ENCODE data around the gene ADTRP.
A peak's percentile ranks its signal among the peaks of the same experiment; 100 is the strongest.

ADTRP gene

GRCh38 chr6:11770546-11771466, 7.8 kb downstream of the ADTRP start:
- DNase-seq (ENCODE audit: low read depth in 2 of 2): peak; percentile 99 to 100
- peak overlapping the region in 1 of 2 donors; percentile 3 for H3K4me3 ChIP-seq (replicated peaks in 1 of 2; ENCODE audit: low read depth in 2 of 2, low read length in 2 of 2)
- no peak for TF ChIP-seq CTCF (IDR thresholded peaks at IDR 0.05; ENCODE audit: low read depth, low read length)

DNA sequence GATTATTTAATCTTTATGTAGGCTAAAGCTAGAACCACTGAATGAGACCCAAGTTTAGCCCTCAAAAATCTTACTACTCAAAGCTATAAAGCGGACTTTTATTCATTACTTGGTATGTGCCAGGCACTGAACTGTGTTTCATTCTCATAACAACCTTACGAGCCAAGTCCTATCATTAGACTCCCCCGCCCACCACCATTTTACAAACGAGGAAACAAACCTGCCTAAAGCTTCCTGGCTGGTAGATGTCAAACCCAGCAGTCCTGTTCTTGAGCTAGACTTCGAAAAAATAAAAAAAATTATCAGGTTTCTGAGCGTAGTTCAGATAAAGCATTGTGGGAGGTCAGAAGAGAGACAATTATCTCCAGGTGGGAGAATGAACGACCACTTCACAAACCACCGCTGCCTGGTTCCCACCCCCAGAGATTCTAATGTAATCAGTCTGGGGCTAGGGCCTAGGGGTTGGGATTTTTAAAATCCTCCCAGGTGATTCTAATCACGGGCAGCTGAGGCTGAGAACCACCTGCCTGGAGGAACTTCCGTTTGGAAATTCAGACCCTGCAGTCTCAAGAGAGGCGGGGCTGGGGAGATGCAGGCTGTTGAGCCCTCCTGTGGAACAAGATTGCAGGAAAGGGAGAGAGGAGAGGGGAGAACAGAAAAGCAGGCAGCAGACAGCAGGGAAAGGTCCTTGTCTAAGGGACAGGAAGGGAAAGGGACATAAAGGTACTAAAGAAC, 8.6 kb downstream of the ADTRP start:
- no peak for TF ChIP-seq CTCF (IDR thresholded peaks at IDR 0.05; ENCODE audit: low read depth, low read length)
- H3K4me3 ChIP-seq (replicated peaks in 1 of 2; ENCODE audit: low read depth in 2 of 2, low read length in 2 of 2): no peak overlapping the region
- DNase-seq (ENCODE audit: low read depth in 2 of 2): no peak

DNA sequence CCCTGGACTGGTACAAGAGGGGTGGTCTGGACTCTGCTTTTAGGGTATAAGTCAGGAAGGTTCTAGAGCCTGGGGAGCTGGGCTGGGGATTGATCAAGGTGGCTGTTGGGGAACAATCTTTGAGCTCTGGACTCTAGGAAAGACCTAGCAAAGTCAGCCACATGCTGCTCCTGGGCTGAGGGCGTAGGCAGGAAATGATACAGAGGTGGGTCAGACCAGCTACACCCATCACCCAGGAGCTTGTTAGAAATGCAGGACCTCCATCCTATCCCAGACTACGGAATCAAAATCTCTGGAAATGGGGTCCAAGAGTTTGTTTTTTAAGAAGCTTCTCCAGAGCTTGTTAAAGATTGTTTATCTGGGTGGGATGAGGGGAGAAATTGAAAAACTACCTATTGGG, 9.4 kb downstream of the ADTRP start:
- peak in 1 of 2 donors; percentile 69 for DNase-seq (ENCODE audit: low read depth in 2 of 2)
- no peak overlapping the region for H3K4me3 ChIP-seq (replicated peaks in 1 of 2; ENCODE audit: low read depth in 2 of 2, low read length in 2 of 2)
- TF ChIP-seq CTCF (IDR thresholded peaks at IDR 0.05; ENCODE audit: low read depth, low read length): no peak

DNA sequence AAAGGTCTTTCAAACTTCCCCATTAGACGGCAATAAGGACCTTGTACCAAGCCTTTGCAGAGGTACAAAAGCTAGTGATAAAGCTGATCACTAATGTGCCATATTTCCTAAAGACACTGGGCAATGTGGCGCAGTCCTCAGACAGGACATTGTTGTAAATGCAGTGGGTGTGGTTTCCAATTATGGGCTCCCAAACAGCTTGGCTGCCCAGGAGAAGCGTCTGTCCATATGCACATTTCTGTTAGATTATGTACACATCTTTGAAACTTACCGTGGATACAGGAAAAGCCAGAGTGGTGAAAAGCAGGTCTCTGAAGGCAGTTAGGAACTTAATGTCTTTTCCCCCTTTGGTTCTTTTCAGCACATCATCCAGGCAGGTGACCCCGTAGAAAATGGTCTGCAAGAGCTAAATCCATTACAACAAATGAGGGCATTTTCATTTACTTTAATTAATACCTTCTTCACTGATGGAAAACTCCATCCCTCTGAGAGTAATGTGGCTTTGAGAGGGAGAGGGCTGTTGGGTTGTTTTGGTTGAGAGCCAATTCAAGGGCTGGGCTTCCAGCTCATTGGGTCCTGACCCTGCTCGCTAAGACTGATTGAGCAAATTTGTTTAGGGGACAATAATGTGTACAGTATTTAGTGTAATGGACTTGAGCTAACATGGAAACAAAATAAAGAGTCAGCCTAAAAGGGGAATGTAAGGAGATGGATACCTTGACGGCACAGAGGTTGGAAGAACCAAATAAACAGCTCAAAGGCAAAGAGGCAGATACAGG, 10.4 kb downstream of the ADTRP start:
- H3K4me3 ChIP-seq (replicated peaks in 1 of 2; ENCODE audit: low read depth in 2 of 2, low read length in 2 of 2): no peak overlapping the region
- DNase-seq (ENCODE audit: low read depth in 2 of 2): peak in 1 of 2 donors; percentile 22
- no peak for TF ChIP-seq CTCF (IDR thresholded peaks at IDR 0.05; ENCODE audit: low read depth, low read length)

GRCh38 chr6:11767458-11767857, 11.1 kb downstream of the ADTRP start:
- H3K4me3 ChIP-seq (replicated peaks in 1 of 2; ENCODE audit: low read depth in 2 of 2, low read length in 2 of 2): no peak overlapping the region
- no peak for TF ChIP-seq CTCF (IDR thresholded peaks at IDR 0.05; ENCODE audit: low read depth, low read length)
- no peak for DNase-seq (ENCODE audit: low read depth in 2 of 2)

- DNase-seq (ENCODE audit: low read depth in 2 of 2): peak; percentile 93 to 98
- no peak for TF ChIP-seq CTCF (IDR thresholded peaks at IDR 0.05; ENCODE audit: low read depth, low read length)
- H3K4me3 ChIP-seq (replicated peaks in 1 of 2; ENCODE audit: low read depth in 2 of 2, low read length in 2 of 2): no peak overlapping the region
Observed at GRCh38 chr6:11766589-11767450, 11.8 kb downstream of the ADTRP start.

Data from cardiac fibroblast (primary cell).